Measurements from ENCODE around the gene BTN1A1. TPM values are rescaled to one million over a fixed set of nuclear protein-coding genes. Genes with fewer than 3 reads are reported as not detected.
"Not testable (repeated sequence)": the region's sequence is repeated elsewhere in the genome, so short reads cannot be mapped to it uniquely, and the experiment has no call there.

Gene BTN1A1
- total and polyA plus RNA-seq, 12 donors = not detected

- H3K27ac ChIP-seq = peak overlapping the region; percentile 2 to 98 (median 96)
- no peaks in the 10 kb centered on the region for H3K27me3 ChIP-seq
- WGBS, 2 donors = 12 to 13% methylated on average over 9 of the region's 9 CpGs
- TF ChIP-seq CTCF (IDR thresholded peaks at IDR 0.05) = no peak
- peaks cover 0 to 61% (median 52%) of the 10 kb centered on the region in 9 donors for H3K4me1 ChIP-seq
- no peaks in the 10 kb centered on the region for H3K9me3 ChIP-seq
- DNase-seq (peak in 1 of 2 donors; percentile 24), ATAC-seq (peak; percentile 43 to 73 (median 62))
- peaks cover 0 to 33% (median 21%) of the 10 kb centered on the region in 9 donors for H3K36me3 ChIP-seq
- intact Hi-C loops (cut with DNase I) = no loop called here
- peak overlapping the region in 9 of 10 donors; percentile 44 to 93 (median 71) for H3K4me3 ChIP-seq
These were observed 42.8 kb upstream of the BTN1A1 start for GRCh38 chr6:26457264-26457805.

GRCh38 chr6:26457806-26458688 is 42.1 kb upstream of the BTN1A1 start, which contains the start of gene BTN2A1:
Gene BTN2A1 (plus strand): TSS chr6:26457955. CDS start chr6:26458637, 682 bp downstream.
- 0 to 1% methylated on average over 31 of the region's 31 CpGs for WGBS, 2 donors
- Histone ChIP-seq H3K27ac (peak within 1 kb of the TSS; percentile 78 to 98 (median 96)), H3K27me3 (no peaks in the 10 kb centered on the region), H3K4me3 (peak within 1 kb of the TSS; percentile 44 to 93 (median 71)), H3K9me3 (no peaks in the 10 kb centered on the region), H3K4me1 (peaks cover 0 to 65% (median 48%) of the 10 kb centered on the region in 9 donors), H3K36me3 (peaks cover 0 to 40% (median 28%) of the 10 kb centered on the region in 9 donors)
- peak in 2 of 9 donors; percentile 8 to 11 for TF ChIP-seq CTCF (IDR thresholded peaks at IDR 0.05)
- peak; percentile 98 to 100 (median 99) for ATAC-seq
- intact Hi-C loops (cut with DNase I) = no loop called here
- DNase-seq = peak; percentile 54 to 90

- peak overlapping the region in 8 of 10 donors; percentile 62 to 93 (median 78) for H3K4me3 ChIP-seq
- no peak for ATAC-seq
- H3K36me3 ChIP-seq = peaks cover 0 to 52% (median 37%) of the 10 kb centered on the region in 9 donors
- DNase-seq = no peak
- intact Hi-C loops (cut with DNase I) = no loop called here
- peaks cover 0 to 65% (median 48%) of the 10 kb centered on the region in 9 donors for H3K4me1 ChIP-seq
- H3K27ac ChIP-seq = peak overlapping the region in 1 of 10 donors; percentile 7
- no peak for TF ChIP-seq CTCF (IDR thresholded peaks at IDR 0.05)
- H3K27me3 ChIP-seq = no peaks in the 10 kb centered on the region
- H3K9me3 ChIP-seq = no peaks in the 10 kb centered on the region
- 84 to 85% methylated on average over 16 of the region's 16 CpGs for WGBS, 2 donors
These were observed 40.9 kb upstream of the BTN1A1 start for GRCh38 chr6:26459023-26459810.

DNA sequence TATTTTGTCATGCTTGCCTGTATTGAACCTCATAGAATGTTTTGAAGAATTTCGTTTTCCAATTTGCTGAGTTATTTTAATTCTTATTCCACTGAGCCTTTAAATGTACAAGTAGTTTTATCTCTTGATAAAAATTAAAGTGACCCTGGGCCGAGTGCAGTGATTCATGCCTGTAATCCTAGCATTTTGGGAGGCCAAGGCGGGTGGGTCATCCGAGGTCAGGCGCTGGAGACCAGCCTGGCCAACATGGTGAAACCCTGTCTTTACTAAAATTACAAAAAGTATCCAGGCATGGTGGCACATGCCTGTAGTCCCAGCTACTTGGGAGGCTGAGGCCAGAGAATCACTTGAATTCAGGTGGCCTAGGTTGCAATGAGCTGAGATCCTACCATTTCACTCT is 38.8 kb upstream of the BTN1A1 start:
- ATAC-seq; H3K27ac ChIP-seq; DNase-seq; H3K9me3 ChIP-seq; H3K27me3 ChIP-seq; intact Hi-C loops (cut with DNase I): not testable (repeated sequence)
- Histone ChIP-seq H3K36me3 (peaks cover 0 to 73% (median 58%) of the 10 kb centered on the region in 9 donors), H3K4me3 (peak overlapping the region in 4 of 10 donors; percentile 3 to 17 (median 10)), H3K4me1 (peaks cover 0 to 55% (median 48%) of the 10 kb centered on the region in 9 donors)
- 67 to 73% methylated on average over 5 of the region's 5 CpGs for WGBS, 2 donors
